Measurements from ENCODE around the gene ELANE.

- no peak for TF ChIP-seq CTCF (conservative IDR thresholded peaks at IDR 0.05 in 1 of 2, IDR thresholded peaks at IDR 0.05 in 1 of 2; ENCODE audit: extremely low read depth in 1 of 2, insufficient read depth in 1 of 2, low read depth in 1 of 2, low read length in 2 of 2)
- TF ChIP-seq EZH2 (IDR thresholded peaks at IDR 0.05; ENCODE audit: borderline replicate concordance, low read length), result no peak
Measured at GRCh38 chr19:882871-883497, 30.9 kb downstream of the ELANE start.
